ENCODE data around the gene RARRES2. TPM values are rescaled to one million over a fixed set of nuclear protein-coding genes. Genes with fewer than 3 reads are reported as not detected.

Gene RARRES2
- total and polyA plus RNA-seq, 2 donors = 6.5 to 21.9 TPM

- 61% methylated on average over 21 of the region's 21 CpGs for WGBS
- Histone ChIP-seq H3K36me3 (ENCODE audit: control insufficient read depth in 2 of 2, insufficient read depth in 2 of 2, low read length in 1 of 2) (peaks cover 19 to 38% of the 10 kb centered on the region in 2 donors), H3K4me3 (ENCODE audit: low read length in 2 of 2) (peak overlapping the region in 1 of 2 donors; percentile 12), H3K27ac (ENCODE audit: low read depth in 1 of 2, low read length in 1 of 2) (peak overlapping the region; percentile 31 to 68), H3K4me1 (ENCODE audit: control insufficient read depth in 2 of 2, insufficient read depth in 2 of 2, low read length in 2 of 2) (peaks cover 43 to 77% of the 10 kb centered on the region in 2 donors), H3K9me3 (ENCODE audit: control insufficient read depth in 2 of 2, insufficient read depth in 1 of 2, low read length in 1 of 2) (peaks cover 0 to 12% of the 10 kb centered on the region in 2 donors), H3K27me3 (ENCODE audit: control insufficient read depth in 2 of 2, insufficient read depth in 1 of 2, low read length in 1 of 2) (no peaks in the 10 kb centered on the region)
- no peak for DNase-seq (ENCODE audit: low read depth in 6 of 9, low spot score in 9 of 9)
These were observed 31.8 kb upstream of the RARRES2 start for GRCh38 chr7:150373049-150373801.

GRCh38 chr7:150372271-150373048 is 31.0 kb upstream of the RARRES2 start:
- Histone ChIP-seq H3K36me3 (ENCODE audit: control insufficient read depth in 2 of 2, insufficient read depth in 2 of 2, low read length in 1 of 2) (peaks cover 19 to 38% of the 10 kb centered on the region in 2 donors), H3K27me3 (ENCODE audit: control insufficient read depth in 2 of 2, insufficient read depth in 1 of 2, low read length in 1 of 2) (no peaks in the 10 kb centered on the region), H3K4me3 (ENCODE audit: low read length in 2 of 2) (no peak overlapping the region), H3K27ac (ENCODE audit: low read depth in 1 of 2, low read length in 1 of 2) (peak overlapping the region; percentile 31 to 68), H3K9me3 (ENCODE audit: control insufficient read depth in 2 of 2, insufficient read depth in 1 of 2, low read length in 1 of 2) (peaks cover 0 to 11% of the 10 kb centered on the region in 2 donors), H3K4me1 (ENCODE audit: control insufficient read depth in 2 of 2, insufficient read depth in 2 of 2, low read length in 2 of 2) (peaks cover 38 to 76% of the 10 kb centered on the region in 2 donors)
- DNase-seq (ENCODE audit: low read depth in 6 of 9, low spot score in 9 of 9) = no peak
- 94% methylated on average over 79 of the region's 79 CpGs for WGBS

- Histone ChIP-seq H3K27ac (ENCODE audit: low read depth in 1 of 2, low read length in 1 of 2) (no peak overlapping the region), H3K4me1 (ENCODE audit: control insufficient read depth in 2 of 2, insufficient read depth in 2 of 2, low read length in 2 of 2) (peaks cover 33 to 74% of the 10 kb centered on the region in 2 donors), H3K9me3 (ENCODE audit: control insufficient read depth in 2 of 2, insufficient read depth in 1 of 2, low read length in 1 of 2) (peaks cover 0 to 11% of the 10 kb centered on the region in 2 donors), H3K27me3 (ENCODE audit: control insufficient read depth in 2 of 2, insufficient read depth in 1 of 2, low read length in 1 of 2) (no peaks in the 10 kb centered on the region), H3K4me3 (ENCODE audit: low read length in 2 of 2) (no peak overlapping the region), H3K36me3 (ENCODE audit: control insufficient read depth in 2 of 2, insufficient read depth in 2 of 2, low read length in 1 of 2) (peaks cover 19 to 38% of the 10 kb centered on the region in 2 donors)
- 98% methylated on average over 30 of the region's 30 CpGs for WGBS
- no peak for DNase-seq (ENCODE audit: low read depth in 6 of 9, low spot score in 9 of 9)
These were observed 30.5 kb upstream of the RARRES2 start for GRCh38 chr7:150371996-150372270.

- Histone ChIP-seq H3K27me3 (ENCODE audit: control insufficient read depth in 2 of 2, insufficient read depth in 1 of 2, low read length in 1 of 2) (no peaks in the 10 kb centered on the region), H3K36me3 (ENCODE audit: control insufficient read depth in 2 of 2, insufficient read depth in 2 of 2, low read length in 1 of 2) (peaks cover 19 to 38% of the 10 kb centered on the region in 2 donors), H3K4me3 (ENCODE audit: low read length in 2 of 2) (no peak overlapping the region), H3K4me1 (ENCODE audit: control insufficient read depth in 2 of 2, insufficient read depth in 2 of 2, low read length in 2 of 2) (peaks cover 31 to 73% of the 10 kb centered on the region in 2 donors), H3K27ac (ENCODE audit: low read depth in 1 of 2, low read length in 1 of 2) (no peak overlapping the region), H3K9me3 (ENCODE audit: control insufficient read depth in 2 of 2, insufficient read depth in 1 of 2, low read length in 1 of 2) (peaks cover 0 to 11% of the 10 kb centered on the region in 2 donors)
- no peak for DNase-seq (ENCODE audit: low read depth in 6 of 9, low spot score in 9 of 9)
- WGBS = 95% methylated on average over 48 of the region's 48 CpGs
These were observed 29.9 kb upstream of the RARRES2 start for GRCh38 chr7:150371131-150371995.

- Histone ChIP-seq H3K4me3 (ENCODE audit: low read length in 2 of 2) (peak overlapping the region; percentile 73 to 94), H3K4me1 (ENCODE audit: control insufficient read depth in 2 of 2, insufficient read depth in 2 of 2, low read length in 2 of 2) (peaks cover 35 to 73% of the 10 kb centered on the region in 2 donors), H3K36me3 (ENCODE audit: control insufficient read depth in 2 of 2, insufficient read depth in 2 of 2, low read length in 1 of 2) (peaks cover 19 to 38% of the 10 kb centered on the region in 2 donors), H3K27me3 (ENCODE audit: control insufficient read depth in 2 of 2, insufficient read depth in 1 of 2, low read length in 1 of 2) (no peaks in the 10 kb centered on the region), H3K9me3 (ENCODE audit: control insufficient read depth in 2 of 2, insufficient read depth in 1 of 2, low read length in 1 of 2) (peaks cover 0 to 11% of the 10 kb centered on the region in 2 donors), H3K27ac (ENCODE audit: low read depth in 1 of 2, low read length in 1 of 2) (peak overlapping the region; percentile 44 to 68)
- no peak for DNase-seq (ENCODE audit: low read depth in 6 of 9, low spot score in 9 of 9)
- 44% methylated on average over 3 of the region's 3 CpGs for WGBS
These were observed 29.2 kb upstream of the RARRES2 start for GRCh38 chr7:150370612-150371071.

- Histone ChIP-seq H3K9me3 (ENCODE audit: control insufficient read depth in 2 of 2, insufficient read depth in 1 of 2, low read length in 1 of 2) (peaks cover 0 to 11% of the 10 kb centered on the region in 2 donors), H3K27me3 (ENCODE audit: control insufficient read depth in 2 of 2, insufficient read depth in 1 of 2, low read length in 1 of 2) (no peaks in the 10 kb centered on the region), H3K4me1 (ENCODE audit: control insufficient read depth in 2 of 2, insufficient read depth in 2 of 2, low read length in 2 of 2) (peaks cover 37 to 75% of the 10 kb centered on the region in 2 donors), H3K36me3 (ENCODE audit: control insufficient read depth in 2 of 2, insufficient read depth in 2 of 2, low read length in 1 of 2) (peaks cover 19 to 38% of the 10 kb centered on the region in 2 donors), H3K4me3 (ENCODE audit: low read length in 2 of 2) (peak overlapping the region; percentile 73 to 94), H3K27ac (ENCODE audit: low read depth in 1 of 2, low read length in 1 of 2) (peak overlapping the region; percentile 91 to 99)
- DNase-seq (ENCODE audit: low read depth in 6 of 9, low spot score in 9 of 9) = no peak
- WGBS = 18% methylated on average over 23 of the region's 23 CpGs
These were observed 28.5 kb upstream of the RARRES2 start for GRCh38 chr7:150369748-150370501.

- Histone ChIP-seq H3K27ac (ENCODE audit: low read depth in 1 of 2, low read length in 1 of 2) (peak overlapping the region; percentile 96 to 99), H3K9me3 (ENCODE audit: control insufficient read depth in 2 of 2, insufficient read depth in 1 of 2, low read length in 1 of 2) (peaks cover 0 to 11% of the 10 kb centered on the region in 2 donors), H3K36me3 (ENCODE audit: control insufficient read depth in 2 of 2, insufficient read depth in 2 of 2, low read length in 1 of 2) (peaks cover 19 to 32% of the 10 kb centered on the region in 2 donors), H3K4me1 (ENCODE audit: control insufficient read depth in 2 of 2, insufficient read depth in 2 of 2, low read length in 2 of 2) (peaks cover 43 to 74% of the 10 kb centered on the region in 2 donors), H3K27me3 (ENCODE audit: control insufficient read depth in 2 of 2, insufficient read depth in 1 of 2, low read length in 1 of 2) (no peaks in the 10 kb centered on the region), H3K4me3 (ENCODE audit: low read length in 2 of 2) (peak overlapping the region; percentile 73 to 94)
- DNase-seq (ENCODE audit: low read depth in 6 of 9, low spot score in 9 of 9) = peak in 4 of 9 donors; percentile 51 to 78 (median 70)
- under 1% methylated on average over 58 of the region's 58 CpGs for WGBS
These were observed 27.7 kb upstream of the RARRES2 start for GRCh38 chr7:150368884-150369747.
